Endodermal cell (in vitro differentiated cells): ENCODE results near the gene ACAD10. TPM values are rescaled to one million over a fixed set of nuclear protein-coding genes. Genes with fewer than 3 reads are reported as not detected.

Source experiments
- DNase-seq: peaks from one replicate; pipeline ENCODE4 v3.0.0-alpha.2; 2017
- H3K27ac ChIP-seq: 2 replicates; pipeline ENCODE4 v1.5.1; 2013; ENCODE audit warnings: mild to moderate bottlenecking, low read depth, low read length, moderate library complexity
- H3K27me3 ChIP-seq: 2 replicates; pipeline ENCODE4 v1.6.1; 2013; ENCODE audit warnings: mild to moderate bottlenecking, low read length, moderate library complexity; ENCODE audit not compliant: insufficient read depth, control insufficient read depth, poor library complexity, severe bottlenecking
- H3K36me3 ChIP-seq: 2 replicates; pipeline ENCODE4 v1.7.0; 2013; ENCODE audit warnings: mild to moderate bottlenecking, low read length, moderate library complexity; ENCODE audit not compliant: control insufficient read depth, insufficient read depth
- H3K4me1 ChIP-seq: one replicate; pipeline ENCODE4 v1.7.0; 2013; ENCODE audit warnings: low read length; ENCODE audit not compliant: control insufficient read depth, insufficient read depth
- H3K4me3 ChIP-seq: 2 replicates; pipeline ENCODE4 v1.5.1; 2013; ENCODE audit warnings: mild to moderate bottlenecking, low read length, moderate library complexity
- H3K9ac ChIP-seq: 2 replicates; pipeline ENCODE4 v1.6.1; 2013; ENCODE audit warnings: mild to moderate bottlenecking, low read length, moderate library complexity; ENCODE audit not compliant: poor library complexity, severe bottlenecking; ENCODE audit errors: extremely low read depth
- H3K9me3 ChIP-seq: 2 replicates; pipeline ENCODE4 v1.6.1; 2013; ENCODE audit warnings: mild to moderate bottlenecking, low read length, moderate library complexity; ENCODE audit not compliant: control insufficient read depth
- H3K27ac Mint-ChIP-seq: 2 replicates; pipeline ENCODE4 v1.8.0; 2020; ENCODE audit warnings: mixed read lengths
- H3K27me3 Mint-ChIP-seq: 2 replicates; pipeline ENCODE4 v1.8.0; 2021; ENCODE audit warnings: mild to moderate bottlenecking, mixed read lengths; ENCODE audit not compliant: insufficient read depth
- H3K36me3 Mint-ChIP-seq: 2 replicates; pipeline ENCODE4 v1.8.0; 2020; ENCODE audit warnings: low read depth, mixed read lengths
- H3K4me1 Mint-ChIP-seq: 2 replicates; pipeline ENCODE4 v1.8.0; 2020; ENCODE audit warnings: mixed read lengths
- H3K4me3 Mint-ChIP-seq: 2 replicates; pipeline ENCODE4 v1.8.0; 2020; ENCODE audit warnings: mild to moderate bottlenecking, moderate library complexity, mixed read lengths
- H3K9me3 Mint-ChIP-seq: 2 replicates; pipeline ENCODE4 v1.8.0; 2020; ENCODE audit warnings: mild to moderate bottlenecking, mixed read lengths
- WGBS, 2 experiments: methylation state at CpG; one replicate each; pipeline versions ENCODE4 v1.1.5 to v1.1.7; 2013; ENCODE audit warnings: missing lambda C conversion rate in 2 of 2, mixed read lengths in 1 of 2; ENCODE audit not compliant: insufficient coverage in 1 of 2, insufficient read length in 1 of 2; 5-methylcytosine and 5-hydroxymethylcytosine counted together
- total RNA-seq, 2 donors: library from RNA; stranded (reverse); fragmentation: NEBNext Ultra II Directional in 1 of 2; extraction: Animal tissue kit (Norgen Biotek cat#: 25700) in 1 of 2; gene quantifications; 2 replicates in 1 of 2; 3 replicates in 1 of 2; pipeline ENCODE4 v1.2.1, GENCODE V29; 2021
- TF ChIP-seq, protein P1 (sequence below): fragments of 200-600 bp; sonication (generic); conservative IDR thresholded peaks from 2 replicates; pipeline ENCODE4 v1.5.0; 2021; ENCODE audit warnings: antibody characterized with exemption, mild to moderate bottlenecking

ACAD10 gene
- total RNA-seq, 2 donors from 2014 or later, result 43.7 to 47.0 TPM

DNA sequence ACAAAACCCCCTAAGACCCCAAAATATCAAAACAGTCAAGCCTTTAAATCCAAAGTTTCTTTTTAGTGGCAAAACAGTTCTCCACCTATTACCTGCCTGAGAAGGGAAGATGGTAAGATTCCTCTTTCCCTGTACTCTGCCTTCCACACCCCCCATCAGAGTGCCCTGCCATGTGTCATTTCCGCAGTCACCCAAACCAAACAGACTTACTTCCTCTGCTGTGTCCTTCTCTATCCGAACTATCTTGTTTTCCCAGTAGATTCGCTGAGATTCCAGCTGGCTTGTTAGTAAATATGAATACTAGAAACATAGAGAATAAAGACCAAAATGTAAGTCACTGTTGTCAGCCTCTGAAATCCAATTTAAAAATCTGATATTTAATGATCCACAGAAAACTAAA is 30.5 kb upstream of the ACAD10 start:
- H3K9me3 ChIP-seq, result no peaks in the 10 kb centered on the region
- H3K4me3 Mint-ChIP-seq, result no peak overlapping the region
- no peaks in the 10 kb centered on the region for H3K27me3 Mint-ChIP-seq
- no peak overlapping the region for H3K9ac ChIP-seq
- no peak overlapping the region for H3K4me3 ChIP-seq
- no peaks in the 10 kb centered on the region for H3K27me3 ChIP-seq
- H3K27ac ChIP-seq, result no peak overlapping the region
- WGBS, 2 experiments, result 100% methylated on average over 1 of the region's 3 CpGs; no CpG with 5 or more reads in 1 of the 2 experiments
- no peaks in the 10 kb centered on the region for H3K4me1 ChIP-seq
- no peak overlapping the region for H3K27ac Mint-ChIP-seq
- no peaks in the 10 kb centered on the region for H3K9me3 Mint-ChIP-seq
- TF ChIP-seq, protein P1, sequence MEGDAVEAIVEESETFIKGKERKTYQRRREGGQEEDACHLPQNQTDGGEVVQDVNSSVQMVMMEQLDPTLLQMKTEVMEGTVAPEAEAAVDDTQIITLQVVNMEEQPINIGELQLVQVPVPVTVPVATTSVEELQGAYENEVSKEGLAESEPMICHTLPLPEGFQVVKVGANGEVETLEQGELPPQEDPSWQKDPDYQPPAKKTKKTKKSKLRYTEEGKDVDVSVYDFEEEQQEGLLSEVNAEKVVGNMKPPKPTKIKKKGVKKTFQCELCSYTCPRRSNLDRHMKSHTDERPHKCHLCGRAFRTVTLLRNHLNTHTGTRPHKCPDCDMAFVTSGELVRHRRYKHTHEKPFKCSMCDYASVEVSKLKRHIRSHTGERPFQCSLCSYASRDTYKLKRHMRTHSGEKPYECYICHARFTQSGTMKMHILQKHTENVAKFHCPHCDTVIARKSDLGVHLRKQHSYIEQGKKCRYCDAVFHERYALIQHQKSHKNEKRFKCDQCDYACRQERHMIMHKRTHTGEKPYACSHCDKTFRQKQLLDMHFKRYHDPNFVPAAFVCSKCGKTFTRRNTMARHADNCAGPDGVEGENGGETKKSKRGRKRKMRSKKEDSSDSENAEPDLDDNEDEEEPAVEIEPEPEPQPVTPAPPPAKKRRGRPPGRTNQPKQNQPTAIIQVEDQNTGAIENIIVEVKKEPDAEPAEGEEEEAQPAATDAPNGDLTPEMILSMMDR, result no peak
- no peak for DNase-seq
- no peaks in the 10 kb centered on the region for H3K4me1 Mint-ChIP-seq
- H3K36me3 ChIP-seq, result peaks cover 68% of the 10 kb centered on the region
- H3K36me3 Mint-ChIP-seq, result peaks cover 60% of the 10 kb centered on the region

DNA sequence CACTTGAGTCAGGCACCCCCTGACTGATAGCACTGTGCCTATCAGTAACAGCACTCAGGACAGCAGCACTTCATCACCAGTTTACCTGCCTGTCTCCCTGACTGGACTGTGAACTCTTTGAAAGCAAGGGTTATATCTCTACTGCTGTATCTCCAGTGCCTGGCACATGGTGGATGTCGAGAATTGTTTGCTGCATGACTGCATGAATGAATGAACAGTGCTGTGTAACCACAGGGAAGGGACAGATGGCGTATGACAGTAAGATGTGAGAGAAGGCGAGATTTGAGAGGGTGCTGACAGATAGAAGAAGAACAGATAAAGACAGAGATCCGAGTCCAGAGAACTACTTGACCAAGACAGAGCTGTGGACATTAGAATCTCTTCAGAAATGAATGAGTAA is 29.8 kb upstream of the ACAD10 start:
- TF ChIP-seq, protein P1, result no peak
- no peaks in the 10 kb centered on the region for H3K27me3 Mint-ChIP-seq
- no peaks in the 10 kb centered on the region for H3K4me1 ChIP-seq
- peaks cover 60% of the 10 kb centered on the region for H3K36me3 Mint-ChIP-seq
- no peaks in the 10 kb centered on the region for H3K27me3 ChIP-seq
- 96 to 98% methylated on average over 4 of the region's 4 CpGs for WGBS, 2 experiments
- no peaks in the 10 kb centered on the region for H3K9me3 ChIP-seq
- H3K9me3 Mint-ChIP-seq, result no peaks in the 10 kb centered on the region
- H3K4me1 Mint-ChIP-seq, result no peaks in the 10 kb centered on the region
- H3K4me3 Mint-ChIP-seq, result no peak overlapping the region
- peaks cover 65% of the 10 kb centered on the region for H3K36me3 ChIP-seq
- no peak overlapping the region for H3K4me3 ChIP-seq
- H3K27ac Mint-ChIP-seq, result no peak overlapping the region
- DNase-seq, result no peak
- no peak overlapping the region for H3K27ac ChIP-seq
- no peak overlapping the region for H3K9ac ChIP-seq

DNA sequence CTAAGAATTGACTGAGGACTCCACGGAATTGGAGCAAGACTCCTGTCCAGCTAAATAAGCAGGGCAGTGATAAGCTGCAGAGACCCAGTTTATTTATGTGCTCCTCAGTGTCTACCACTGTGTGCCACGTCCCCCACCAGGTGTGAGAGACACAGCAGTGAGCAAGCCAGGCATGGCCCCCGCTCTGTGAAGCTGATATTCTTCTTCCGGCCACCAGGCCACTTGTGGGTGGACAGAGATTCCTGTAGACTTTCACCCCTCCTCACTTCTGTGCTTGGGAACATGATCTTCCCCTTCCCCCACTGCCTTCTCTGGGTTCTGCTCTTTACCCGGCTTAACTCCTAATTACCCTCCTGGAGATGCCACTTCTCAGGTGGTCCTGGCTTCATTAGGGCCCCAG is 21.4 kb upstream of the ACAD10 start:
- H3K27me3 ChIP-seq, result no peaks in the 10 kb centered on the region
- no peaks in the 10 kb centered on the region for H3K27me3 Mint-ChIP-seq
- H3K9me3 ChIP-seq, result no peaks in the 10 kb centered on the region
- TF ChIP-seq, protein P1, result peak; percentile 47
- peak overlapping the region; percentile 53 for H3K27ac Mint-ChIP-seq
- H3K4me3 Mint-ChIP-seq, result no peak overlapping the region
- H3K36me3 ChIP-seq, result peaks cover 79% of the 10 kb centered on the region
- DNase-seq, result peak; percentile 54
- no peak overlapping the region for H3K4me3 ChIP-seq
- no peak overlapping the region for H3K27ac ChIP-seq
- WGBS, 2 experiments, result 91 to 95% methylated on average over 5 of the region's 5 CpGs
- no peaks in the 10 kb centered on the region for H3K4me1 ChIP-seq
- peaks cover 62% of the 10 kb centered on the region for H3K36me3 Mint-ChIP-seq
- H3K9me3 Mint-ChIP-seq, result no peaks in the 10 kb centered on the region
- no peak overlapping the region for H3K9ac ChIP-seq
- no peaks in the 10 kb centered on the region for H3K4me1 Mint-ChIP-seq
